HCT116 (cell line): ENCODE data around the gene CAMSAP3. TPM values are rescaled to one million over a fixed set of nuclear protein-coding genes. Genes with fewer than 3 reads are reported as not detected.

Source experiments
- ATAC-seq: fragments of 200-7000 bp; cut with Tn5 transposase; 2 replicates; pipeline ENCODE4 v1.9.1; 2020; ENCODE audit warnings: mild to moderate bottlenecking, moderate library complexity
- BruUV-seq: library from RNA; stranded (reverse); fragments of 400-500 nt; replicated peaks from 2 replicates; lab custom pipeline; 2021; lab: Mats Ljungman, UMichigan
- CTCF ChIA-PET: fragments of 300-600 bp; sonication (Branson Sonifier 250); formaldehyde crosslinking; loops from one replicate; lab custom pipeline; 2021; ENCODE audit warnings: antibody characterized with exemption; lab: Charles Lee
- POLR2A ChIA-PET: fragments of 300-600, 350-600 bp; sonication (Branson Sonifier 250); formaldehyde crosslinking; loops from one replicate; lab custom pipeline; 2021; ENCODE audit warnings: antibody characterized with exemption; lab: Charles Lee
- RAD21 ChIA-PET, 2 experiments: fragments of 300-600 bp; sonication (Branson Sonifier 250); formaldehyde crosslinking; loops; one replicate each; lab custom pipeline; 2023; ENCODE audit warnings: low total read pairs in 2 of 2; ENCODE audit not compliant: uncharacterized antibody in 2 of 2, unreplicated experiment in 2 of 2, low non-redundant PET in 1 of 2; lab: Charles Lee
- DNase-seq: peaks from one replicate; pipeline ENCODE4 v3.0.0-alpha.2; 2010; ENCODE audit warnings: low read depth, low spot score
- H2AFZ ChIP-seq: fragments of 200-600 bp; shearing (Covaris generic), sonication (generic); 2 replicates; pipeline ENCODE4 v1.6.1; 2017; ENCODE audit warnings: low read depth, mixed run types, mixed read lengths, antibody characterized with exemption, low read length; ENCODE audit not compliant: poor library complexity, severe bottlenecking
- H3K27ac ChIP-seq: 2 replicates; pipeline ENCODE4 v1.5.1; 2012; ENCODE audit warnings: low read depth, low read length
- H3K27me3 ChIP-seq: fragments of 200-600 bp; sonication (generic); 2 replicates; pipeline ENCODE4 v1.6.1; 2016; ENCODE audit warnings: mixed run types, low read length, mixed read lengths; ENCODE audit not compliant: insufficient read depth
- H3K36me3 ChIP-seq, 2 experiments: fragments of 200-500 bp in 1 of 2; fragments of 200-600 bp in 1 of 2; sonication (Bioruptor generic) in 1 of 2; sonication (generic) in 1 of 2; 2 replicates each; pipeline versions ENCODE4 v1.5.1 to v1.6.1; 2014 to 2016; ENCODE audit warnings: low read length in 2 of 2, inconsistent platforms in 1 of 2, mixed read lengths in 1 of 2, mixed run types in 1 of 2; ENCODE audit not compliant: insufficient read depth in 2 of 2, control insufficient read depth in 1 of 2
- H3K4me1 ChIP-seq, 2 experiments: fragments of 200-600 bp in 1 of 2; sonication (generic) in 1 of 2; 2 replicates each; pipeline versions ENCODE4 v1.5.1 to v1.6.1; 2012 to 2017; ENCODE audit warnings: low read length in 2 of 2, inconsistent platforms in 1 of 2, mild to moderate bottlenecking in 1 of 2, mixed read lengths in 1 of 2, mixed run types in 1 of 2, moderate library complexity in 1 of 2; ENCODE audit not compliant: insufficient read depth in 2 of 2, control insufficient read depth in 1 of 2
- H3K4me2 ChIP-seq: fragments of 200-600 bp; sonication (generic); 2 replicates; pipeline ENCODE4 v1.6.1; 2017; ENCODE audit warnings: mixed run types, low read length, mixed read lengths
- H3K4me3 ChIP-seq, 2 experiments: fragments of 200-600 bp in 1 of 2; sonication (generic) in 1 of 2; replicated peaks in 1 of 2; 2 replicates each; pipeline ENCODE4 v1.5.1; 2011 to 2016; ENCODE audit warnings: low read length in 2 of 2, control low read depth in 1 of 2, low read depth in 1 of 2, mild to moderate bottlenecking in 1 of 2, mixed read lengths in 1 of 2, mixed run types in 1 of 2
- H3K79me2 ChIP-seq: fragments of 200-600 bp; sonication (generic); 2 replicates; pipeline ENCODE4 v1.6.1; 2017; ENCODE audit warnings: mild to moderate bottlenecking, mixed run types, low read length, moderate library complexity, mixed read lengths; ENCODE audit not compliant: insufficient read depth
- H3K9ac ChIP-seq: fragments of 200-600 bp; sonication (generic); 2 replicates; pipeline ENCODE4 v1.6.1; 2016; ENCODE audit warnings: low read length, mixed read lengths
- H3K9me2 ChIP-seq: fragments of 200-600 bp; sonication (generic), shearing (Covaris generic); 2 replicates; pipeline ENCODE4 v1.6.1; 2017; ENCODE audit warnings: mixed run types, mild to moderate bottlenecking, moderate library complexity; ENCODE audit not compliant: insufficient read depth
- H3K9me3 ChIP-seq, 2 experiments: fragments of 200-500 bp in 1 of 2; fragments of 200-600 bp in 1 of 2; sonication (Bioruptor generic) in 1 of 2; sonication (generic) in 1 of 2; 2 replicates each; pipeline ENCODE4 v1.6.1; 2014 to 2017; ENCODE audit warnings: low read length in 2 of 2, mixed read lengths in 2 of 2, inconsistent platforms in 1 of 2, low read depth in 1 of 2, mild to moderate bottlenecking in 1 of 2, mixed run types in 1 of 2, moderate library complexity in 1 of 2; ENCODE audit not compliant: control insufficient read depth in 1 of 2, insufficient read depth in 1 of 2
- H4K20me1 ChIP-seq: fragments of 200-600 bp; sonication (generic), shearing (Covaris generic); 2 replicates; pipeline ENCODE4 v1.6.1; 2017; ENCODE audit warnings: mixed run types, mild to moderate bottlenecking, moderate library complexity; ENCODE audit not compliant: insufficient read depth
- ATF3 ChIP-seq: IDR thresholded peaks from 2 replicates; pipeline ENCODE4 v1.6.1; 2012
- CBX3 ChIP-seq: IDR thresholded peaks from 2 replicates; pipeline ENCODE4 v1.6.1; 2012; ENCODE audit warnings: low read depth
- CEBPB ChIP-seq: IDR thresholded peaks from 2 replicates; pipeline ENCODE4 v1.6.1; 2012; ENCODE audit warnings: low read depth
- EGR1 ChIP-seq: IDR thresholded peaks from 2 replicates; pipeline ENCODE4 v1.6.1; 2012; ENCODE audit warnings: low read depth
- EZH2 ChIP-seq: fragments of 200-600 bp; sonication (generic); IDR thresholded peaks from 2 replicates; pipeline ENCODE4 v1.6.1; 2017; ENCODE audit warnings: antibody characterized with exemption, mixed run types
- EZH2phosphoT487 ChIP-seq: fragments of 200-600 bp; IDR thresholded peaks from 2 replicates; pipeline ENCODE4 v1.6.1; 2018; ENCODE audit warnings: antibody characterized with exemption, borderline replicate concordance
- JUND ChIP-seq: IDR thresholded peaks from 2 replicates; pipeline ENCODE4 v1.6.1; 2012
- MAX ChIP-seq: IDR thresholded peaks from 2 replicates; pipeline ENCODE4 v1.6.1; 2012
- POLR2A ChIP-seq: IDR thresholded peaks from 2 replicates; pipeline ENCODE4 v1.7.0; 2011; ENCODE audit warnings: borderline replicate concordance; ENCODE audit not compliant: insufficient read depth, insufficient read length; ENCODE audit errors: extremely low read depth
- RAD21 ChIP-seq: IDR thresholded peaks from 2 replicates; pipeline ENCODE4 v1.6.1; 2012; ENCODE audit warnings: low read depth, mild to moderate bottlenecking
- SIN3A ChIP-seq: IDR thresholded peaks from 2 replicates; pipeline ENCODE4 v1.6.1; 2012; ENCODE audit warnings: low read depth
- SP1 ChIP-seq: IDR thresholded peaks from 2 replicates; pipeline ENCODE4 v1.6.1; 2012; ENCODE audit warnings: low read depth
- TCF7L2 ChIP-seq: IDR thresholded peaks from 2 replicates; pipeline ENCODE4 v1.7.0; 2011; ENCODE audit warnings: borderline replicate concordance, inconsistent platforms; ENCODE audit not compliant: insufficient read depth, insufficient read length; ENCODE audit errors: extremely low read depth
- ZBTB33 ChIP-seq: IDR thresholded peaks from 2 replicates; pipeline ENCODE4 v1.6.1; 2011; ENCODE audit warnings: mild to moderate bottlenecking, low read length, moderate library complexity; ENCODE audit not compliant: insufficient replicate concordance; ENCODE audit errors: extremely low read depth
- intact Hi-C: fragments of 100-400 bp; cut with micrococcal nuclease; formaldehyde crosslinking; loops from 2 replicates; pipeline ENCODE4 v1.10.0; 2022
- total RNA-seq: library from RNA; stranded (reverse); gene quantifications from one replicate; pipeline ENCODE4 v1.2.1, GENCODE V29; 2021; ENCODE audit not compliant: unreplicated experiment

Gene CAMSAP3
- total RNA-seq, 1 experiment from 2014 or later = 24.0 TPM

GRCh38 chr19:7561325-7561724 is 34.3 kb upstream of the CAMSAP3 start:
- Histone ChIP-seq H3K4me2 (no peak overlapping the region), H3K9ac (no peak overlapping the region), H3K9me2 (no peaks in the 10 kb centered on the region), H3K4me1 (no peaks in the 10 kb centered on the region), H3K27me3 (no peaks in the 10 kb centered on the region), H3K36me3 (peaks cover 3 to 8% of the 10 kb centered on the region in 2 experiments; a peak in 3 of 4 replicates), H3K4me3 (no peak overlapping the region), H3K9me3 (no peaks in the 10 kb centered on the region), H2AFZ (no peak overlapping the region), H4K20me1 (no peaks in the 10 kb centered on the region), H3K79me2 (no peaks in the 10 kb centered on the region), H3K27ac (no peak overlapping the region)
- DNase-seq = no peak
- ChIA-PET RAD21 (no interaction called here), POLR2A (no interaction called here), CTCF (no interaction called here)
- intact Hi-C loops = no loop called here
- BruUV-seq = no TSS peak
- ATAC-seq = no peak
- TF ChIP-seq JUND = no peak
- no peak for TF ChIP-seq TCF7L2
- TF ChIP-seq CBX3 = no peak
- no peak for TF ChIP-seq ATF3
- no peak for TF ChIP-seq CEBPB
- no peak for TF ChIP-seq MAX
- TF ChIP-seq SP1 = no peak
- no peak for TF ChIP-seq EGR1
- no peak for TF ChIP-seq EZH2
- no peak for TF ChIP-seq EZH2phosphoT487
- TF ChIP-seq POLR2A = no peak
- no peak for TF ChIP-seq RAD21
- no peak for TF ChIP-seq ZBTB33
- TF ChIP-seq SIN3A = no peak
